HG03025 (cell line): ENCODE results near the gene SNX2.

Source experiments
- ATAC-seq: cut with Tn5 transposase; IDR thresholded peaks from one replicate; pipeline ENCODE4 v1.9.1; 2021; ENCODE audit warnings: mild to moderate bottlenecking, moderate library complexity; ENCODE audit not compliant: unreplicated experiment, low FRiP score

SNX2 gene

DNA sequence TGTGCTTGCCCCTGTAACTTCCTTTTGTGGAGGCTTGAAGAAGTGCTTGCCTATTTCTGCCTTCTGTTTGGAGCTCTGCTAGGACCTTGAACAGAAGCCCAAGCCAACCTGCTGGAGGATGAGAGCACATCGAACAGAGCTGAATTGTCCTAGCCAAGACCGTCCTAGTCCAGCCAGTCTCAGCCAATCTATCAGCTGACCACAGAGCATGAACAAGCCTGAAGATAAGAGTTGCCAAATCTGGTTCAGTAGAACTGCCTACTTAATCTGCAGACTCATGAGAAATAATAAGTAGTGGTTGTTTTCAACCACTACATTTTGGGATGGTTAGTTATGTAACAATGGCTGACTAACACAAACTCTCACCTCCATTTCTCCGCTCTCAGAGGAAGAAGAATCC lies 4.4 kb upstream of the SNX2 start:
- no peak for ATAC-seq

GRCh38 chr5:122772446-122772845 lies 2.4 kb upstream of the SNX2 start:
- ATAC-seq: no peak

DNA sequence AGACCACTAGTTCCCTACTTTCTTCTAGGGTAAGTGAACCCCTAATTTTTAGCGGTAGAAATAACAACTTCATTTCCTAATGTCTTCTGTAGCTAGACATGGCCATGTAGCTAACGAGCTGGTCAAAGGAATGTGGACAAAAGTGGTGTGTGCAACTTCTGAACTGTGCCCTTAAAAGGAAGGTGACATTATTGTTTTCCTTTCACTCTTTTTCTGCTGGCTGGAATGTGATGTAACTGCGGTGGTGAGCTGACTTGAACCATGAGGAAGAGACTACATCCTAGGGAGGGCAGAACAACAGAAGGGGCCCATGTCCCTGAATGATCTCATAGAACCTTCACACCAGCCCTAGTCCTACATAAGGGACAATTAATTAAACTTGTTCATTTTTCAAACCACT lies 1.3 kb upstream of the SNX2 start:
- ATAC-seq: no peak

GRCh38 chr5:122774519-122774860 lies 390 bp upstream of the SNX2 start:
- ATAC-seq: peak; percentile 28

DNA sequence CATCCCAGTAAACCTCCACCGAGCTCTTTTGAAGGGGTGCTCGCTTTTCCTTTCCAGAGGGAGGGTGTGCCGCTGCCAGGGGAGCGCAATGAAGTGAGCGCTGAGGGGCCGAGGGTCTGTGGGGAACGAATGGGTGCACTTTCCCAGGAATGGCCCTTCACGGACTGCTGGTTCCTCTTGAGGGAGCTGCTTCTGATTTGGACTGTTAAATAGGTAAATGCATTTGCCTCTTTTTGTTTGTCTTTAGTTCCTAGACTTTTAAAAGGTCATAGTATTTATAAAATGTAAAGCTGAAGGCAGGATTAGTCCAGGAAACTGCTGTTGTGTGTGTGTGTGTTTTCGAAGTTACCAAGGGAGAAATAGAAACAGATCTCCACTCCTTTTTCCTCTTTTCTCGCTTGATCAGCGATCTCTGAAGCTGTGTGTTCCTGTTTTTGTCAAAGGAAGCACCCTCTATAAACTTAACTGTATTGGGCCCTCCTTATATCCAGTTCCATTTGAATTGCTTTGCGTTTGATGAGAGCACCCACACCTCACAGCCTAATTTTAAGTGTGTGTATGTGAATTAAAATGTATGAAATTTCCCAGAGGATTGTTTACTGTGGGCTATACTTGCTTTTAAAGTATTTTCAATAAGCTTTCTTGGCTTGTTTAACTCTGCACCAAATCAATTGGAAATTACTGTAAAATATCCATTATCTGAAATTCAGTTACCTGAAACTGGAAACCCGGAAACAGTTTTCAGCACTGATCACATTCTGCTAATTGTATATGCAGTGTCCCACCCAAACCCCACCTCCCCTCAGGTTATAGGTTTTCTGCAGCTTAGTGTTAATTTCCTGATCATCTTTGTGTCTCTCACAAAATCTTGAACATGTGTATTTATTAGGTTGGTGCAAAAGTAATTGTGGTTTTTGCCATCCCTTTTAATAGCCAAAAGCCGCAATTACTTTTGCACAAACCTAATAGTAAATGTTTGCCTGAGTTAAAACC lies 966 bp downstream of the SNX2 start:
- ATAC-seq: no peak

- ATAC-seq: no peak
Measured at GRCh38 chr5:122778157-122778556, 3.3 kb downstream of the SNX2 start.

DNA sequence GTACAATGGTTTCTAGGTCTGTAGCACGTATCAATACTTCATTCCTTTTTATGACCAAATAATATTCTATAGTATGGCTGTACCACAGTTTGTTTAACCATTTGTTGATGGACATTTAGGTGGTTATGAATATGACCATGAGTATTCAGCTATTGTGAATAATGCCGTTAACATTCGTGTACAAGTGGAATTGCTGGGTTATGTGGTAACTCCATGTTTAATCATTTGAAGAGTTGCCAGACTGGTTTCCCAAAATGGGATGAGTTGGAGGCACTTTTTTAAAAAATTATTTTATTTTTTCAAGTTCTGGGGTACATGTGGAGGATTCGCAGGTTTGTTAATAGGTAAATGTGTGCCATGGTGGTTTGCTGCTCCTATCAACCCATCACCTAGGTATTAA lies 4.6 kb downstream of the SNX2 start:
- ATAC-seq: no peak

- no peak for ATAC-seq
Measured at GRCh38 chr5:122780296-122780695, 5.4 kb downstream of the SNX2 start.

DNA sequence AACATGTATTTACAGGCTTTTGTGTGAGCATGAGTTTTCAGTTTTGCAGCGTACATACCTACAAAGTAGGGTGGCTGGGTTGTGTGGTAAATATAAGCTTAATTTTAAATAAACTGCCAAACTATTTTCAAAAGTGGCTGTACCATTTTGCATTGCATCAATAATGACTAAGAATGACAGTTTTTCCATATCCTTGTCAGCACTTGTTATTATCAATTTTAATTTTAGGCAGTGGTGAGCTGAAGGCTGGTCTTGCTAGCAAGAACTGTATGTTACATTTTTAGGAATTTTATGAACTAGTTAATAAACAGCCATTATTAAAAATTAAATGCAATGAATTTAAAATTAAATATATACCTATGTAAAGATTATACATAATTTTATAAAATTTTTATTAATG lies 6.6 kb downstream of the SNX2 start:
- no peak for ATAC-seq

GRCh38 chr5:122785294-122785693 lies 10.4 kb downstream of the SNX2 start:
- ATAC-seq: no peak

GRCh38 chr5:122788371-122788770 lies 13.5 kb downstream of the SNX2 start:
- no peak for ATAC-seq

- ATAC-seq: no peak
Measured at GRCh38 chr5:122788996-122789395, 14.1 kb downstream of the SNX2 start.

- ATAC-seq: no peak
Measured at GRCh38 chr5:122789461-122790171, 14.7 kb downstream of the SNX2 start.

DNA sequence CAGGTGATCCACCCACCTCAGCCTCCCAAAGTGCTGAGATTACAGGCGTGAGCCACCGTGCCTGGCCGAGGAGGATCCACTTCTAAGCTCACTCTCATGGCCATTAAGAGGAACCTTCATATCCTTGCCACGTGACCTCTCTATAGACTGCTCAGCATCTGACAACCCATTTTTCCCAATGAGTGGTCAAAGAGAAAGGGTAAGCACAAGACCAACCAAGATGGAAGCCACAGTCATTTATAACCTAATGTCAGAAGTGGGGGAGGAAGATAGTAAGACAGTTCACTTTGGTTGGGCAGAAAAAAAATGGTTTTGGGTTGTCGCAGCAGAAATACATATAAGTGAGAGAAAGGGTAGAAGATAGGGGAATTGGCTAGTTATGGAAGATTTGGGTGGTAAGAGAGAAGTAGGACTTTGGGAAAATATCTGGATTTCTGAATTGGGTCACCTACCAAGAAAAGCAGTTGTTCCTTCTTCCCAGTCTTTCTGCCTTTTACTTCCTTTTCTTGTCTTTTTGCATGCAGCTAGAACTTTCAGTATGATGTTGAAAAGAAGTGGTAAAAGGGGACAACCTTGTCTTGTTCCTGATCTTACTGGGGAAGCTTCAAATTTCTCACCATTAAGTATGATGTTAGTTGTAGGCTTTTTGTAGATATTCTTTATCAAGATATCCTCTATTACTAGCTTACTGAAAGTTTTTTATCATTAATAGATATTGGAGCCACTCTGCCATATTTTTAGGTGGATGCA lies 15.6 kb downstream of the SNX2 start:
- ATAC-seq: no peak

- no peak for ATAC-seq
Measured at GRCh38 chr5:122805481-122805880, 30.6 kb downstream of the SNX2 start.

- no peak for ATAC-seq
Measured at GRCh38 chr5:122810405-122810804, 35.5 kb downstream of the SNX2 start.

DNA sequence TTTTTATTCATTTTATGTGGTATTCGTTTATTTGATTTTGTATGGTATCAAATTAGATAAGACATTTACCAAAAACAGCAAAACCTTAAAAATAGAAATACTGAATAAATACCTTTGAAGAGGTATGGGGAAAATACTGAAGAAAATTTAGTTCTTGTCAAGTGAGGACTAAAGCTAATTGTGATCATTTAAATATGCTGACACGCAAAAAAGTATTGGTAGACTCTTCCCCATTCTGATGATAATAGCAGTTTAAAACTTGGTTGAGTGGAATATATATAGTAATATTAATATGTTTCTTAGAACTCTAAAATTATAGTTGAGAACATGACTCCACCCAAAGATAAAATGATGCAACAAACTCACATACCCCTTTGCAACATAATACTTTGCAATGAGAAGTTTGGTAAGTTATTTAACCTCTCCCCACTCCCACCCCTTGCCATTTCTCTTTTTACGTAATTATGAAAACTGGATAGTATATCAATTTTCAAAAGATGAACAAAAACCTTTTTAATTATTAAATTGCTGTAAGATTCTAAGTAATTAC lies 40.4 kb downstream of the SNX2 start:
- ATAC-seq: no peak

DNA sequence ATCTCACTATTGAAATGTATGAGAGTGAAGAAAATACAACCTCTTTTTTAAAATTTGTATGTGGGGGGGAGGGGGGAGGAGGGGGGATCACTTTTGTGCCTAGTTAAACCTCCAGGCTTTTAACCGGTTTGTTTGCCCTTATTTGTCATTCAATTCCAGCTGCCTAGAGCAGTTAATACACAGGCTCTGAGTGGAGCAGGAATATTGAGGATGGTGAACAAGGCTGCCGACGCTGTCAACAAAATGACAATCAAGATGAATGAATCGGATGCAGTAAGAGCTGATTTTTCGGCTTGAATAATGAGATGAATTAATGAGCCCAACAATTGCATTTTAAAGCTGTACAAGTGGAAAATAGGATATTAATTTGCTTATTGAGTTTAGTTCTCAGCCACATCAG lies 41.9 kb downstream of the SNX2 start:
- no peak for ATAC-seq

DNA sequence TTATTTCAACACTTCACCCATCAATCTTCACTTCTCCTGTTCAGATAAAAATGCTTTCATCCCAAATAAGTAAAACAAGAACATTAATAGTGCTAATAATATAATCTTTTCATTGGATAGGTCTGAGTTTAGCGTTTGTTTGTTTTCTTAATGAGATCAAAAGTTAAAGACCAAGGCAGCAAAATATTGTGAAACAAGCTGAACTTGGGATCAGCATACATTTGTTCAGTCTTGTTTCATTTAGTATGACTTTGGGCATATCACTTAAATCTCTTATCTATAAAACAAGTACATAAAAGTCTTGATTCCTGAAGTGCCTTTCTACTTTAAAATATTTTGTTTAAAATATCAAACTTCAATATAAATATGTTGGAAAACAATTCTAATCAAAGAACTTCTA lies 57.1 kb downstream of the SNX2 start:
- no peak for ATAC-seq

- no peak for ATAC-seq
Measured at GRCh38 chr5:122835681-122836080, 60.8 kb downstream of the SNX2 start.

DNA sequence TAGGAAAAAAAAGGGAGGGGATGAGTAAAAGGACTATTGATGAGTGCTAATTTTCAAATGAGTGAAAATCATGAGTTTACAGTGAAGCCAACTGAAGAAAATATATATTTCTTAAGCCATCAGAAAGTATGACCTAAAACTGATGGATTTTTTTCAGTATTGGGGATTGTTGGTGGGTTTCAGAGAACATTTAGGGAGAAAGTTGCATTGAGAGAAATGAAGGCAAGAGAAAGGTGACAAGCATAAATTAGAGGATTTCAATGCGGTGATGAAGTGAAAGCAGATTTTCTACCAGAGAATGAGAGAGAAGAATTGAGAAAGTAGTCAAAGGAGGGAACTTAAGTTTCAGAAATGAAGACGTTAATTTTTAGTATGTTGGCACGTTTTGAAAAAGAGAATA lies 62.1 kb downstream of the SNX2 start:
- ATAC-seq: no peak
